SKM-1 treated with dmso at 0.1 percent for 144 hours (cell line): Measurements from ENCODE around the gene FRMPD3.
"Not testable (repeated sequence)": the region's sequence is repeated elsewhere in the genome, so short reads cannot be mapped to it uniquely, and the experiment has no call there.

Experiments used
- DNase-seq: peaks from one replicate; lab custom pipeline; 2025; ENCODE audit not compliant: unreplicated experiment; lab: John Stamatoyannopoulos, UW

The FRMPD3 gene

DNA sequence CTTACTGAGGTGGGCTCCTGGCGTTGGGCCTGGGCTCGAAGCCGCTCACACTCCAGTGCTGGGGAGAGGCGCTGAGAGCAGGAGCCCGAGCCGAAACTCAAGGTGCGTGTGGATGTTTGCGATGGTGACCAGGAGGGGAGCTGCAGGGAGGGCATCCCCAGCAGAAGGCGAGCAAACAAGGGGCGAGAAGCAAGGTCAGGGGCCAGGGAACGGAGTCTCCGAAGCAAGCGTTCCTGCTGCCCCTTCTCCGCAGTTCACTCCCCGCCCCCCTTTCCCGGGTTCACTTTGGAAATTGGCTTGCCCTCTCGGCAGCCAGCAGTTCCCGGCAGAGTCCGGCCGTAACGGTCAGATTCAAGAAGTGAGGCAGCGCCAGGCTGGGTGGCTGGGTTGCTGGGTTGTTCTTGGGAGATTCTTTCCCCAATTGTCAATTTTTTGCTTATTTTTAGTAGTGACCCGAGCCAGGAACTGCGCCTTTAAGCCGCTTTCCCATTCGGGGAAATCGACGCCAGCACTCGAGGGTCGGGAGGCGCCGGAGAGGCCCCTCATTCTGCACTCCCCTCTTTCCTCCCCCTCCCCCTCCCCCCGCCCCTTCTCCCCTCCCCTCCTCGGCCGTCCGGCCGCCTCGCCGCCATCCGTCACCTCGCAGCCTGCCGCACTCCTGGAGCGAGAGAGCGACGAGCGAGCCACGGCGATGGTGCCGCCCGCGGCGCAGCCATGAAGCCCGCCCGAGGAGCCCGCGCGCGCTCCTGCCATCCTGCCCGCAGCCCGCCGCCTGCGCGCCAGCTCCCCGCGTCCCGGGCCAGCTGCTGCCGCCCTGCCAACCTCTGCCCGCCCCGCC lies at the start of gene FRMPD3:
Gene FRMPD3 (plus strand): TSS at position 655 of the 838 bp plus-strand sequence. CDS start 76,937 bp downstream, outside the sequence.
- DNase-seq = peak; percentile 26

DNA sequence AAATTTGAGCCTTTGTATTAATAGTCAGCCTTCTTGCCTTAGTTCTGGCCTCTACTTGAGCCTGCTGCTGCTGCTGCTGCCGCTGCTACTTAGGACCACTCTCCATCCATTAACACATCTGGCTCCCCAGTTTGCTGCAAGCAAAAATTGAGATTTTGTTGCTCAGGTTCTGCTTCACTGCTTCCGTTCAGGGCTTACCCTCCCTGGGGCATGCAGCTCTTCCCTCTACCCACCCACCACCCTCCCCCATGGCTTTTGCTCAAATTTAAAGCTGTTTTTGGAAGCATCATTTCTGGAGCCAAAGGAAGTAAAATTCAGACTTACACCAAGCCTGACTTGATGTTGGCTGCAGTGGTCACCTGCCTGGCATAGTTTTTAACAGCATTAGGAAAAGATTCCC lies 28.9 kb upstream of the FRMPD3 start:
- DNase-seq = no peak

DNA sequence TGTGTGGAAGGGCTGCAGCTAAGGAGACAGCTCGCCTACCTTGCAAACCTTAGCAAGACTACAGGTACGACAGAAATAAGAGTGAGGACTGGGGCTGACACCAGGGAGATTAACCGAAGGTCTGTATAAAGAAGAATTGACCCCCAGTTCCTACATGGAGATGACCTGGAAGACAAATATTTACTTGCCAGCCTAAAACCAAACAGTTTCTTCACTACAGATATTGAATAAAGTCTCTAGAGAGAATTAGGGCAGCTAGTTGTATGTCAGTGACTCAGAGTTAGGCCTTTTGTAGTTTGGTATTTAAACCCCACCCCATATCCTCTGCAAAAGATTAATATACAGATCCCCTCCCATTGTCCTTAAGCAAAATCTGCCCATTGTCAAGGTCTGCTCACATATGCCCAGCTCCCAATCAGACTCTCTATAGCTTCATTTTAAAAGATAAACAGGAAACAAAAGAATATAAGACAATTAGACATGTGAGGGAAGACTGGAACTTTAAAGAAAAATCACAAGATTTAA lies 28.1 kb upstream of the FRMPD3 start:
- no peak for DNase-seq

GRCh38 chrX:107429090-107429489 lies 20.4 kb upstream of the FRMPD3 start:
- no peak for DNase-seq

GRCh38 chrX:107440187-107440586 lies 9.3 kb upstream of the FRMPD3 start:
- DNase-seq = no peak

DNA sequence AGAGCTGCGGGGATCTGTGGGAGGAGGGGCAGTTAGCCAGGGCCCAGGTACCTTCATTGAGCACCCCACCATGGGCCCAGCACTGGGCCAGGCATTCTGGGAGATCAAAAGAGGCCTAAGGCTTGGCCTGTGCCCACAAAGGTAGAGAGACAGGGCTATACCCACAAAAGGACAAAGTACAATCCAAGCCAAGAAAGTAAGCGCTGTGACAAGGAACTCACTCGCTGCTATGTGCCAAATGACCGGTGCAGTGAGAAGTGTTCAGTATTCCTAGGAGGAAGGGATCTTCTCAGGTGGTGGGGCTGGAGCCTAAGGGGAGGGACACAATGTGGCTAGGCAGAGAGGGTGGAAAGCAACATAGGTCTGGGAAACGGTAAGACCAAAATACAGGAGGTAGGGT lies 8.8 kb upstream of the FRMPD3 start:
- DNase-seq = no peak

DNA sequence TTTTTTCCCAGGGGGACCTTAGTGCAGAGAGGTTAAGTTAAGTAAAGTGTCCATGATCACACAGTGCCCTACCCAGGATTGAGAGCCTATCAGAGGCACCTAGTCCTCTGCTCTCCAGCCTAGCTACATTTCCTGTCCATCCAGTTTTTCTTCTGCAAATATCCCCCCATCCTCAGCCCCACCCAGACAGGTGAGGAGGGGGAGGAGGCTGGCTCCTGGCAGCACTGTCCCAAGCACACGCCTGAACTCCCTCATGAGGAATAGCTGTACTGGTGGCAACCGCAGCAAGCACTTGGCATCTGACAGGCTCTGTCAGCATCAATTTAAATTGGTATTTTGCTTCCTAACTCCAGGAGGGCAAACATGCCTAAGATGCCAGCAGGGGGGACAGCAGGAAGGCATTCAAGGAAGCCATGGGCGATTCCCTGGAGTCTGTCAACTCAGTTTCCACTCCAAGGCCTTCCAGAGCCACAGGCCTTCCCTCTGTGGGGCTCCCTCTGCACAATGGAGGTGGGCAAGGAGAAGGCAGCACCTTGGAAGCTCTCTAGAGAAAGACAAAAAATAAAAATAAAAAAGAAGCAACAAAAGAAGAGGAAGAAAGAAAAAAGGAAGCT lies 6.4 kb upstream of the FRMPD3 start:
- no peak for DNase-seq

GRCh38 chrX:107445146-107445545 lies 4.3 kb upstream of the FRMPD3 start:
- no peak for DNase-seq

DNA sequence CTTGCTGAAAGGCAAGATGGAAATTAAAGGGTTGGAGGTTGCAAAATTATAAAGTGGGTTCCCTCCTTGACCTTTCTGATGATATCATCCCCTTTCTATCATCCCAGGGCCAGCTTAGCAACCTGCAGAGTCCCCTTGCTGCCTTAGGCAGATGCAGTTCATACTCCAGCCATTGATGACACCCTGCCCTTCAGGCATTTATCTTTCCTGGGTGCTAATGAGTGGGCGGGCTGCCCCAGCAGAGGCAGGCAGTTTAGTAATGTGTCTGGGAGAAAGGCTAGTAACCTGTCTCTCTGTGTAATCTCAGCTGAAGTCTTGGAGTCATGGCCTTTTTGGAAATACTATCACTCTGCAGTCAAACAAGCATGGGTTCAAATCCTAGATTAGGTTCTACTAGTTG lies 3.8 kb upstream of the FRMPD3 start:
- DNase-seq = no peak

DNA sequence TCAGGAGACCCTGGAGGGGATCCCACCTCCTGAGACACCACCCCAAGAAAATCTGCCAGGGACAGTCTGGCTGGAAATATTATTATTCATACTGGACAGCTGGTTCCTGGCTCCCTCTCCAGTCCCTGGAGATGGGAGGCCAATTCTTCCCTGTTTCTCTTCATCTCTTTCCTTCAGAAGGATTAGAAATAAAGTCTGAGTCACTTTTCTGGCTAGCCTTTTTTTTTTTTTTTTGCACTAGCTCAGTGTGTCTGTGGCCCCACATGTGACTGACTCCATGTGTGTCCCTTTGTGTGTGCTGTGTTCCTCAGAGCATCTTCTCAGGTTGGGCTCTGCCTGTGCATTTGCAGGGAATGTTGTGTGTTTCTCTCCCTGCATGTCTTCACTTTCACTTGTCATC lies 1.8 kb upstream of the FRMPD3 start:
- DNase-seq = no peak

DNA sequence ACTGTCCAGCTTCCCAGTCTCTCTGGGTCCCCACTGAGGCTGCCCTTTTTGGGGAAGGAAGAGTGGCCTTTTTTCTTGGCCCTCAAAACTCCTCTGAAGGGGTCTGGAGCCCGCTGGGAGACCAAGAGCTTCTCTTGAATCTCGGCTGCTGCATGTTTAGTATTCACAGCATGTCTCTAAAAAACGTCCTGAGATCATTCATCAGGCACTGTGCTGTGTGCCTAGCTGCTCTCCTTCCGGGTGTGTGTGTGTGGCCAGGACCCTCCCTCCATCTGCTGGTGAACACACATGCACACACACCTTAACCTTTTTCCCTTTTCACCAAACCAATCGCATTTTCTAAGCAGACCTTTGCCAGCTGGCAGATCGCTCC lies 841 bp upstream of the FRMPD3 start:
- DNase-seq = no peak

DNA sequence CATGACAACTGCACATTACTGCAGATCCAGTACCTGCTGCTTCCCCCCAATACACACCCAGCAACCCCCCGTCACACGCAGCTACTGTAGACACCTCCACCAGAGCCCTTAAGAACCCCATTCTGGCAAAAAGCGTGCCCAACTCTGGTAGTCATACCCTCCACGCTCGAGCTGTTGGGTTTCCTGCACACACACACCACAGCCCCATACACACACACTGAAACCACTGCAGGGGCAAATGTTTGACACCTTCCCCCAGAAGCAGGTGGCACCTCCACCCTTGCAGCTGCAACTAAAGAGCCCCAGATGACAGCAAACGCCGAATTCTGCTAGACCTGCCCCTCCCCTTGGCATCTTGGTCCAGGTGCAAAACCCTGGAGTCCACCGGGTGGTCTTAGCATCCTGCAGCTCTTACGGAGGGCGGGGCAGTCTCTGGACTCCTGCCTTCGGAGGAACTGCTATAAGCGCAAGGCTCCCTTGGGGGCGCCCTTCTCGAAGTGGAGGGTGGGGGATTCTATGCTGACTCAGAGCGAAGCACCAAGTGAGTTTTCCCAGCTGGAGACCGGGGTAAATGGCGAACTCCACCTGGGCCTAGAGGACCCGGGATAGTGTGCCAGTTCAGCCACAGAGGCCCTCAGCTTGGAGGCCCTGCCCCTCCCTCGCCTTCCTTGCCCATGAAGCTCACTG lies 1.5 kb downstream of the FRMPD3 start:
- DNase-seq = no peak

- no peak for DNase-seq
These were observed 2.3 kb downstream of the FRMPD3 start for GRCh38 chrX:107451731-107452130.

- no peak for DNase-seq
These were observed 3.1 kb downstream of the FRMPD3 start for GRCh38 chrX:107452581-107452980.

DNA sequence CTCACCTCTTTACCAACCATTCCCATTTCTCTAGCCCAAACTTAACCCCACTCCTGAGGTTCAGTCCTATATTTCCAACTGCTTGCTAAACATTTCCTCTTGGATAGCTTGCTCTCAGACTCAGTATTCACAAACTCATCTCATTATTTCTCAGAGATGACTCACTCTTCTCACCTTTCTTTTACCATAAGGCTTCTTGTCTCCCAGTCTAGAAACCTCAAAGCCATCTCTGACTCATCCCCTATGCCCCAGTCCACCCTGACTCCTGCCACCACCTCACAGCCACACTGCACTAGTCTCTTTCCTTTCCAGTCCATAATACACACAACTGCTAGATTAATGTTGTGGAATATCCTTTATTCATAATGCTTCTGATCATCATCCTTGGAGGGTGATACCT lies 4.8 kb downstream of the FRMPD3 start:
- no peak for DNase-seq

DNA sequence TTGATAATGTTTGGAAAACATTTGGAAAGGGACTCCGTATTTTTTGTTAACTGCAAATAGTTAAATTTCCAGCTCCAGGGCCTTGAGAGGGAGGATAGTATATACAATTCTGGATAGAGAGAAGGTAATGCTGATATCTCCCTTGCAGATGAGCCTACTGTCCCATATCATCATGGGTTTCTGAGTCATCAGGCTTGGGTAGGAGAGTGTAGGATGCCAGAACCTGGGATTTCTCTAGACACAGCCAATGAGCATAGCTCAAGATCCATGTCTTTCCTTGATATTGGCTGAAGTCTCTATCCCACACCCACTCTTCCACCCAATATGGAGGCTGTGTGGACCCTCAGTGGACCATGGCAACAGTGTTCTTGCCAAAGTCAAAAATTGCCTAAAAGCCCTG lies 7.8 kb downstream of the FRMPD3 start:
- no peak for DNase-seq

- no peak for DNase-seq
These were observed 16.6 kb downstream of the FRMPD3 start for GRCh38 chrX:107465932-107466620.

GRCh38 chrX:107467271-107467670 lies 17.8 kb downstream of the FRMPD3 start:
- no peak for DNase-seq

DNA sequence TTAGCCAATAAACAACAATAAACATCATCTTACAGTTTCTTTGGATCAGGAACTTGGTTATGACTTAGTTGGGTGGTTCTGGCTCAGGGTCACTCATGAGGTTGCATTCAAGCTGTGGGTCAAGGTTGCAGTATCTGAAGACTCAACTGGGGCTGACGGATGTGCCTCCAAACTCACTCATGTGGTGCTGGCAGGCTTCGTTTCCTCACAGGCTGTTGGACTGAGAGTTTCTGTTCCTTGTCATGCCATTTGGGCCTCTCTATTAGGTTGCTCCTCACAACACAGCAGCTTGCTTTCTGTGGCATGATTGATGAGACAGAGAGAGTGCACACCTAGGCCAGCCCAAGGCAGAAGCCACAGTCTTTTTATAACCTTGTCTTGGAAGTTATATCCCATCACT lies 20.7 kb downstream of the FRMPD3 start:
- no peak for DNase-seq

DNA sequence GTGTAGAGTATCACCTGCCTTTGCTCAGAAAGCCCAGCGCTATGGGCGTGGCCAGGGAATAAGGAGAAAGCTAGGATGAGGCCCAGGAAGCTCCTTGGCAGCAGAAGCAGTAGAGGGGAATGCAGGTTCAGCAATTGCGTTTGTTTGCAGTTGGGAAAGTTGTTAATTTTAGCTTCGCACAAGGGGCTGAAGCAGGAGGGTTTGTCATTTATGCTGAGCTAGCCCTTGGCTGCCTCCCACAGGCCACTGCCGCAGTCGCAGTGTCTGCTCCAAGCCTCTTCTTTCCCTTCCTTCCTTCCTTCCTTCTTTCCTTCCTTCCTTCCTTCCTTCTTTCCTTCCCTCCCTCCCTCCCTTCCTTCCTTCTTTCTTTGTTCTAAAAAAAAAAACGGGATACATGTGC lies 21.5 kb downstream of the FRMPD3 start:
- no peak for DNase-seq

DNA sequence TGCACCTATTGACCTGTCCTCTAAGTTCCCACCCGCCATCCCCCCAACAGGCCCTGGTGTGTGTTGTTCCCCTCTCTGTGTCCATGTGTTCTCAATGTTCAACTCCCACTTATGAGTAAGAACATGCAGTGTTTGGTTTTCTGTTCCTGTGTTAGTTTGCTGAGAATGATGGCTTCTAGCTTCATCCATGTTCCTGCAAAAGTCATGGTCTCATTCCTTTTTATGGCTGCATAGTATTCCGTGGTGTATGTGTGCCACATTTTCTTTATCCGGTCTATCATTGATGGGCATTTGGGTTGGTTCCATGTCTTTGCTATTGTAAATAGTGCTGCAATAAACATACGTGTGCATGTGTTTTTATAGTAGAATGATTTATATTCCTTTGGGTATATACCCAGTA lies 22.0 kb downstream of the FRMPD3 start:
- DNase-seq = not testable (repeated sequence)
